ENCODE results near the gene WEE1. TPM values are rescaled to one million over a fixed set of nuclear protein-coding genes. Genes with fewer than 3 reads are reported as not detected.

WEE1 gene
- polyA plus RNA-seq, 2 of the 4 experiments (the other 2 are of a cell fraction): 18.6 to 41.3 TPM

DNA sequence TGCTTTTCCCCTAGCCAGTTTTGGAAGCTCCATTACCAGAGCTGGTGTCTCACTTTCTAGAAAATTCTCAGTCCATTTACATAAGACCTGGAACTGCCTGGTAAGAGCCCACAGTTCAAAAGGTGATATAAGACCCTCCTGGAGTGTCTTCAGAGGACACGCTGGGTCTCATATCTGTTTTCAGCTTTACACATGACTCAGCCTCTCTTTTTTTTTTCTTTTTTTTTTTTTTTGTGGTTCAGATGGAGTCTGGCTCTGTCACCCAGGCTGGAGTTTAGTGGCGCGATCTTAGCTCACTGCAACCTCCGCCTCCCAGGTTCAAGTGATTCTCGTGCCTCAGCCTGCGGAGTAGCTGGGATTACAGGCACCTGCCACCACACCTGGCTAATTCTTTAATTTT, 30.7 kb downstream of the WEE1 start:
- ATAC-seq: no peak

DNA sequence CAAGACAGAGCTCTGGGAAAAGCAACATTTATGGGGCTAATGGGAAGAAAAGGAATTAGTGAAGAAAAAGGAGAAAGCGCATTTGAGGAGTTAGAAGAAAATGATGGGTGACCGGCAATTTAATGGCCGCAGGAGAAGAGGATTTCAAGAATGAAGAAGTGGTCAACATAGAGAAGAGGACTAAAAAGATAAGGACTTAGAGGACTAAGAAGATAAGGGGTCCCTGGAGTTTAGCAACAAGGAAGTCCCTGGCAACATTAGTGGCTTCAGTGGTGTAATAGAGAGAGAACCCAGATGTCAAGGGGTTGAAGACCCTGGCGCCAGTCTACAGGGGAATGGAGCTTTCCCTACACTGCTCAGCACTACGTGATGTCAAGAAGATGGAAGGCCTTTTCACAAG, 32.3 kb downstream of the WEE1 start:
- FAIRE-seq (no peak), ATAC-seq (no peak), DNase-seq (ENCODE audit: low read depth in 1 of 2, low spot score in 1 of 2) (no peak)
- no peak overlapping the region for H3K27ac ChIP-seq
- peaks cover 21% of the 10 kb centered on the region for H3K4me1 ChIP-seq
- H3K4me2 ChIP-seq: no peak overlapping the region
- ChIA-PET CTCF (interaction anchor here (1.2 to 2.1 kb wide), 2 partner anchors 9 to 17 kb away, joined by 6 to 10 read pairs; no protein-coding TSS in a partner anchor), POLR2A (no interaction called here)
- H3K4me3 ChIP-seq: no peak overlapping the region
- WGBS (ENCODE audit: missing lambda C conversion rate): 94% methylated on average over 5 of the region's 5 CpGs
- TF ChIP-seq ZSCAN20 (CRISPR knock-in tag; IDR thresholded peaks at IDR 0.05): no peak
- TF ChIP-seq POLR2A (IDR thresholded peaks at IDR 0.05; ENCODE audit: low read length): no peak
- no peak for TF ChIP-seq MAFK (IDR thresholded peaks at IDR 0.05; ENCODE audit: partially characterized antibody)
- TF ChIP-seq PHF8 (IDR thresholded peaks at IDR 0.05; ENCODE audit: borderline replicate concordance, low read depth): no peak
- TF ChIP-seq HES2 (IDR thresholded peaks at IDR 0.05): no peak
- TF ChIP-seq, protein P1, sequence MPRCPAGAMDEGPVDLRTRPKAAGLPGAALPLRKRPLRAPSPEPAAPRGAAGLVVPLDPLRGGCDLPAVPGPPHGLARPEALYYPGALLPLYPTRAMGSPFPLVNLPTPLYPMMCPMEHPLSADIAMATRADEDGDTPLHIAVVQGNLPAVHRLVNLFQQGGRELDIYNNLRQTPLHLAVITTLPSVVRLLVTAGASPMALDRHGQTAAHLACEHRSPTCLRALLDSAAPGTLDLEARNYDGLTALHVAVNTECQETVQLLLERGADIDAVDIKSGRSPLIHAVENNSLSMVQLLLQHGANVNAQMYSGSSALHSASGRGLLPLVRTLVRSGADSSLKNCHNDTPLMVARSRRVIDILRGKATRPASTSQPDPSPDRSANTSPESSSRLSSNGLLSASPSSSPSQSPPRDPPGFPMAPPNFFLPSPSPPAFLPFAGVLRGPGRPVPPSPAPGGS (IDR thresholded peaks at IDR 0.05): no peak
- H3K9me3 ChIP-seq: no peaks in the 10 kb centered on the region

More for the DNA sequence above, 30.7 kb downstream of the WEE1 start:
- POLR2A ChIA-PET: interaction anchor here (0.6 kb wide), 1 partner anchor 149 kb away, joined by 4 read pairs; no protein-coding TSS in a partner anchor
- Histone ChIP-seq H3K9me3 (no peaks in the 10 kb centered on the region), H3K4me1 (peaks cover 21% of the 10 kb centered on the region), H3K27ac (no peak overlapping the region), H3K4me2 (no peak overlapping the region), H3K4me3 (no peak overlapping the region)
- CTCF ChIA-PET: interaction anchor here (0.6 to 2.2 kb wide), 4 partner anchors 9 to 144 kb away, joined by 3 to 13 read pairs (median 8); no protein-coding TSS in a partner anchor
- 89% methylated on average over 6 of the region's 6 CpGs for WGBS (ENCODE audit: missing lambda C conversion rate)
- no peak for DNase-seq (ENCODE audit: low read depth in 1 of 2, low spot score in 1 of 2)
- no peak for FAIRE-seq
- TF ChIP-seq PHF8 (IDR thresholded peaks at IDR 0.05; ENCODE audit: borderline replicate concordance, low read depth) (no peak), KDM5A (IDR thresholded peaks at IDR 0.05) (no peak), TP53 (CRISPR knock-in tag; IDR thresholded peaks at IDR 0.05) (no peak), HOXB13 (CRISPR knock-in tag; IDR thresholded peaks at IDR 0.05; ENCODE audit: low read depth) (no peak)

- no peaks in the 10 kb centered on the region for H3K9me3 ChIP-seq
- WGBS (ENCODE audit: missing lambda C conversion rate): 39% methylated on average over 9 of the region's 9 CpGs
- ChIA-PET CTCF (interaction anchor here (0.6 to 2.3 kb wide), 13 partner anchors 10 to 241 kb away, joined by 3 to 12 read pairs (median 5); partner anchors contain the start of gene WEE1), POLR2A (interaction anchor here (1.0 kb wide), 1 partner anchor 142 kb away, joined by 3 read pairs; no protein-coding TSS in a partner anchor)
- DNase-seq (ENCODE audit: low read depth in 1 of 2, low spot score in 1 of 2) (peak in 1 of 2 experiments; percentile 70), FAIRE-seq (no peak), ATAC-seq (peak; percentile 94 to 95)
- no peak overlapping the region for H3K4me3 ChIP-seq
- H3K27ac ChIP-seq: peak overlapping the region in 1 of 2 experiments; percentile 75; a peak in 4 of 6 replicates
- H3K4me1 ChIP-seq: peaks cover 20% of the 10 kb centered on the region
- H3K4me2 ChIP-seq: peak overlapping the region; percentile 40
- no peak for TF ChIP-seq HMGXB4 (CRISPR knock-in tag; IDR thresholded peaks at IDR 0.05; ENCODE audit: borderline replicate concordance)
- TF ChIP-seq MAFK (IDR thresholded peaks at IDR 0.05; ENCODE audit: partially characterized antibody): no peak
- TF ChIP-seq, protein P2, sequence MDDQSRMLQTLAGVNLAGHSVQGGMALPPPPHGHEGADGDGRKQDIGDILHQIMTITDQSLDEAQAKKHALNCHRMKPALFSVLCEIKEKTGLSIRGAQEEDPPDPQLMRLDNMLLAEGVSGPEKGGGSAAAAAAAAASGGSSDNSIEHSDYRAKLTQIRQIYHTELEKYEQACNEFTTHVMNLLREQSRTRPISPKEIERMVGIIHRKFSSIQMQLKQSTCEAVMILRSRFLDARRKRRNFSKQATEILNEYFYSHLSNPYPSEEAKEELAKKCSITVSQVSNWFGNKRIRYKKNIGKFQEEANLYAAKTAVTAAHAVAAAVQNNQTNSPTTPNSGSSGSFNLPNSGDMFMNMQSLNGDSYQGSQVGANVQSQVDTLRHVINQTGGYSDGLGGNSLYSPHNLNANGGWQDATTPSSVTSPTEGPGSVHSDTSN (IDR thresholded peaks at IDR 0.05): no peak
- TF ChIP-seq CTCF (IDR thresholded peaks at IDR 0.05): peak; percentile 38
- no peak for TF ChIP-seq RARB (CRISPR knock-in tag; IDR thresholded peaks at IDR 0.05)
- no peak for TF ChIP-seq POLR2A (IDR thresholded peaks at IDR 0.05; ENCODE audit: low read length)
- peak; percentile 53 to 66; a peak in 4 of 5 replicates for TF ChIP-seq RAD21 (conservative IDR thresholded peaks at IDR 0.05 in 1 of 2, IDR thresholded peaks at IDR 0.05 in 1 of 2)
- no peak for TF ChIP-seq CBX2 (IDR thresholded peaks at IDR 0.05; ENCODE audit: borderline replicate concordance, low read depth)
- TF ChIP-seq CBX8 (IDR thresholded peaks at IDR 0.05): no peak
- TF ChIP-seq SMC3 (IDR thresholded peaks at IDR 0.05): 0 out of 3 replicates have a peak, but pooled peaks have one; percentile 24
- TF ChIP-seq ATOH8 (CRISPR knock-in tag; IDR thresholded peaks at IDR 0.05; ENCODE audit: low read depth): no peak
- TF ChIP-seq HOXB13 (CRISPR knock-in tag; IDR thresholded peaks at IDR 0.05; ENCODE audit: low read depth): no peak
- no peak for TF ChIP-seq JUNB (IDR thresholded peaks at IDR 0.05)
Observed at GRCh38 chr11:9606809-9607510, 33.5 kb downstream of the WEE1 start.
